Measurements from ENCODE around the gene C2orf76. TPM values are rescaled to one million over a fixed set of nuclear protein-coding genes. Genes with fewer than 3 reads are reported as not detected.

The C2orf76 gene
- total RNA-seq, 2 experiments from 2014 or later: 5.8 to 6.6 TPM

GRCh38 chr2:119253760-119254600 lies 112.7 kb downstream of the C2orf76 start:
- Mint-ChIP-seq H3K4me1 (ENCODE audit: low read depth) (no peaks in the 10 kb centered on the region), H3K27ac (no peak overlapping the region), H3K36me3 (ENCODE audit: low read depth) (no peaks in the 10 kb centered on the region), H3K9me3 (ENCODE audit: insufficient read depth) (no peaks in the 10 kb centered on the region), H3K4me3 (no peak overlapping the region), H3K27me3 (ENCODE audit: low read depth) (no peaks in the 10 kb centered on the region)
- DNase-seq: no peak
- POLR2A ChIA-PET: no interaction called here
- ATAC-seq: no peak
- CTCF ChIA-PET: no interaction called here

- H3K4me3 Mint-ChIP-seq: no peak overlapping the region
- no peaks in the 10 kb centered on the region for H3K27me3 Mint-ChIP-seq (ENCODE audit: low read depth)
- no peaks in the 10 kb centered on the region for H3K4me1 Mint-ChIP-seq (ENCODE audit: low read depth)
- H3K27ac Mint-ChIP-seq: no peak overlapping the region
- no peak for ATAC-seq
- CTCF ChIA-PET: no interaction called here
- no peak for DNase-seq
- POLR2A ChIA-PET: no interaction called here
- H3K36me3 Mint-ChIP-seq (ENCODE audit: low read depth): no peaks in the 10 kb centered on the region
- H3K9me3 Mint-ChIP-seq (ENCODE audit: insufficient read depth): no peaks in the 10 kb centered on the region
Observed at GRCh38 chr2:119253114-119253702, 113.4 kb downstream of the C2orf76 start.

Other genes with a start within 250 kb of the C2orf76 start
- gene C1QL2, start 208.1 kb downstream of the C2orf76 start, total RNA-seq: not detected
- gene STEAP3, start 143.0 kb downstream of the C2orf76 start, total RNA-seq: under 1 TPM; 0.13 TPM
- 100 to 1,000 TPM; 192 TPM for gene DBI, start 143 bp upstream of the C2orf76 start, total RNA-seq
- not detected for gene TMEM37, start 65.0 kb upstream of the C2orf76 start, total RNA-seq
- gene SCTR, start 157.6 kb upstream of the C2orf76 start, total RNA-seq: not detected
- gene CFAP221, start 177.6 kb upstream of the C2orf76 start, total RNA-seq: not detected